ENCODE data around the gene SEMA5A. TPM values are rescaled to one million over a fixed set of nuclear protein-coding genes. Genes with fewer than 3 reads are reported as not detected.

Gene SEMA5A
- total and polyA plus RNA-seq, 4 experiments from 2014 or later, result 1.1 to 4.5 (median 2.4) TPM

DNA sequence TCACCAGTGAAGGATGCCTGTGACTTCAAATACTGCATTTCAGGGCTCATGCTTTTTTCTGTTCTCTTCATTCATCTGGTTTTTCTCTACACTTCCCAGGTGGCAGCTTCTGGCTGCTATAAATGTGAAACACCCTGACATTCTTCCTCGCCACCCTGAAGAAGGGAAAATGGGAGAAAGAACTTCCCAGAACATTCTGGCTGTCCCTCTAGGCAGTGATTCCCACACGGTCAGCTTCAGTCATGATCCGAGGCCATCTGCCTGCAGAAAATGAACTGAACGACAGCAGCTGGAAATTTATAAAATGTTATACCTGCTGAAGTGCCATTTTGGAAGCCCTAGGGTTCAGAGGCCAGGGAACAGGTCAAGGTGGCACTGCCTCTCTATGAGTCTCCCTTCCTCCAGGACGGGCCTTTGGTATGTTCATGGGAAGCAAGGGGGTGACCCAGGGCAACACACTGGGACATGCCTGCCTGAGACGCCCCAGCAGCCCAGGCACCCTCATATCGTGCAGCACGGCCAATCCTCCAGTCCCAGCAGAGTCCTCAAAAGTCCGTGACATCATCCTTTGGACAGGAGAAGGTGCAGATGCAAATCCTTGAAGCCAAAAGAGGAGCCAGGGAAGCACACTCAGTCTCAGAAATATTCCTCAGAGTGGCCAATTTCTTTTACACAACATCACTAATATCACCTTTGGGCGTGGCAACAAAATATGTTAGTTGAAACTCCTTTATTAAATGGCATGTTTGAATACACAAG is 107.1 kb downstream of the SEMA5A start:
- Mint-ChIP-seq H3K36me3 (peaks cover 0 to 5% of the 10 kb centered on the region in 2 donors), H3K27ac (no peak overlapping the region), H3K4me3 (no peak overlapping the region), H3K9me3 (peaks cover 2 to 20% (median 4%) of the 10 kb centered on the region in 8 donors), H3K4me1 (peaks cover 0 to 1% (median 0%) of the 10 kb centered on the region in 4 donors), H3K27me3 (peaks cover 0 to 1% of the 10 kb centered on the region in 2 donors)
- H3K9me3 ChIP-seq (ENCODE audit: control insufficient read depth in 1 of 2, low read length in 2 of 2), result no peaks in the 10 kb centered on the region
- DNase-seq, result no peak
- H3K4me3 ChIP-seq (ENCODE audit: low read length in 2 of 2), result no peak overlapping the region
- H3K36me3 ChIP-seq (ENCODE audit: insufficient read depth, low read length), result no peaks in the 10 kb centered on the region
- intact Hi-C loops (cut with micrococcal nuclease), result no loop called here
- no peaks in the 10 kb centered on the region for H3K27me3 ChIP-seq (ENCODE audit: insufficient read depth, low read length)
- ChIA-PET CTCF (ENCODE audit: partially characterized antibody) (no interaction called here), POLR2A (ENCODE audit: partially characterized antibody) (no interaction called here)
- H3K27ac ChIP-seq (ENCODE audit: low read depth, low read length), result no peak overlapping the region
- no peaks in the 10 kb centered on the region for H3K4me1 ChIP-seq (ENCODE audit: insufficient read depth, low read length)

DNA sequence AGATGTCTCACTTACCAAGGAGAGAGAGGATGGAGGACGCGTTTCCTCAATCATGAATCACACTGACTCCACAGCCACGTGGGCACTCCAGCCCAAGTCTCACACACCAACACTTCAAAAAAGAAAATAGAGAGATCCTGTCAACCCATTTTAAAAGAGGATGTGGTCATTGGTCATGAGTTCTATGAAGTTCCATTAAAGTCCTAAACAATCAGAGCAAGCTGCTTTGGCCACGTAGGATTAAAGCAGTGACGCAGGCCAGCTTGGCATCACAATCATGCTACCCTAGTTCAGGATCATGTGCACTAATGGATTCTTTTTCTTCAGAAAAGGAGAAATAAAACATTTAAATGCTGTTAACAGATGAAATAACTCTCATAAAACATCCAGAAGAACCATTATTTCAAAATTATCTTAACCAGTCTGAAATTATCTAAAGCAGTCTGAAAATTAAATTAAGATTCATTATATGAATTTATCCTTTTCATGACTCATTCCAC is 108.1 kb downstream of the SEMA5A start:
- H3K36me3 ChIP-seq (ENCODE audit: insufficient read depth, low read length), result no peaks in the 10 kb centered on the region
- peaks cover 0 to 20% (median 3%) of the 10 kb centered on the region in 8 donors for H3K9me3 Mint-ChIP-seq
- peaks cover 0 to 1% (median 0%) of the 10 kb centered on the region in 4 donors for H3K4me1 Mint-ChIP-seq
- no peak overlapping the region for H3K27ac ChIP-seq (ENCODE audit: low read depth, low read length)
- no peak overlapping the region for H3K27ac Mint-ChIP-seq
- H3K36me3 Mint-ChIP-seq, result peaks cover 0 to 5% of the 10 kb centered on the region in 2 donors
- peaks cover 0 to 1% of the 10 kb centered on the region in 2 donors for H3K27me3 Mint-ChIP-seq
- H3K9me3 ChIP-seq (ENCODE audit: control insufficient read depth in 1 of 2, low read length in 2 of 2), result no peaks in the 10 kb centered on the region
- ChIA-PET POLR2A (ENCODE audit: partially characterized antibody) (no interaction called here), CTCF (ENCODE audit: partially characterized antibody) (no interaction called here)
- no peak for DNase-seq
- intact Hi-C loops (cut with micrococcal nuclease), result no loop called here
- H3K4me3 Mint-ChIP-seq, result no peak overlapping the region
- H3K27me3 ChIP-seq (ENCODE audit: insufficient read depth, low read length), result no peaks in the 10 kb centered on the region
- no peaks in the 10 kb centered on the region for H3K4me1 ChIP-seq (ENCODE audit: insufficient read depth, low read length)
- no peak overlapping the region for H3K4me3 ChIP-seq (ENCODE audit: low read length in 2 of 2)

DNA sequence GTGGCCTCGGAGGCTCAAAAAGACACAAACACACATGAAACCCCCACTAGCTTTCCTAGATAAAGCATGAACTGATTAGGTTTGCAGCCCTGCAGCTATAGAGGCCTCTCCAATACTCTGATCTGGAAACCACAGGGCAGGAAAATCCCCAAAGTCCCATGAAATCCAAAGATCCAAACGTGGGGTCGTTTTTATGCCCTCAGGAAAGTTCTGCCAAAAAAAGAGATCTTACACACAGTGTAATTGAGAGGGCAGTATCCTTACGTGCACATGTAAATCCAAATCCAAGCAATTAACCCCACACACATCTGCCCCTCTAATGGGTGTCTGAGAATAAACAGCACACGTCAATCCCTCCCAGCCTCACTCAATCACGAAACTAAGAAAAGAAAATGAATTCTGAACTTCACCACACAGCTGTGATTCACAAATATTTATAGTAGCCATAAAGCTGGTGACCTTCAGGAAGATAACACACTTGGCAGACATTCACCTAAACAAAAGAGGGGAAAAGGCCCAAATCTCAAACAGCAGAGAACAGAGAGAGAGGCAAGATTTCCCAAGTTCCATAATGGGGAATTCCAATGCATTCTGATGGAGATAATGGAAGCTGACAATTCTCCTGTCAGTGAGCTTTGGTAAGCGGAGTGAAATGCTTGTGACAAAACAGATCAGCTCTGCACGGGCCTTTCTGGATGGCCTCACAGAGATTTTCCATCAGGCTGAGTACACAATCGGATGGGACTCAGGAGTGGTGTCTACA is 114.2 kb downstream of the SEMA5A start:
- no peak for DNase-seq
- no peak overlapping the region for H3K27ac ChIP-seq (ENCODE audit: low read depth, low read length)
- H3K9me3 Mint-ChIP-seq, result peaks cover 0 to 4% (median 0%) of the 10 kb centered on the region in 8 donors
- no peak overlapping the region for H3K4me3 ChIP-seq (ENCODE audit: low read length in 2 of 2)
- no peak overlapping the region for H3K4me3 Mint-ChIP-seq
- H3K27ac Mint-ChIP-seq, result no peak overlapping the region
- H3K27me3 Mint-ChIP-seq, result no peaks in the 10 kb centered on the region
- intact Hi-C loops (cut with micrococcal nuclease), result no loop called here
- no peaks in the 10 kb centered on the region for H3K4me1 Mint-ChIP-seq
- no peaks in the 10 kb centered on the region for H3K4me1 ChIP-seq (ENCODE audit: insufficient read depth, low read length)
- H3K9me3 ChIP-seq (ENCODE audit: control insufficient read depth in 1 of 2, low read length in 2 of 2), result no peaks in the 10 kb centered on the region
- H3K27me3 ChIP-seq (ENCODE audit: insufficient read depth, low read length), result no peaks in the 10 kb centered on the region
- no peaks in the 10 kb centered on the region for H3K36me3 ChIP-seq (ENCODE audit: insufficient read depth, low read length)
- H3K36me3 Mint-ChIP-seq, result peaks cover 0 to 2% of the 10 kb centered on the region in 2 donors
- ChIA-PET POLR2A (ENCODE audit: partially characterized antibody) (no interaction called here), CTCF (ENCODE audit: partially characterized antibody) (no interaction called here)

DNA sequence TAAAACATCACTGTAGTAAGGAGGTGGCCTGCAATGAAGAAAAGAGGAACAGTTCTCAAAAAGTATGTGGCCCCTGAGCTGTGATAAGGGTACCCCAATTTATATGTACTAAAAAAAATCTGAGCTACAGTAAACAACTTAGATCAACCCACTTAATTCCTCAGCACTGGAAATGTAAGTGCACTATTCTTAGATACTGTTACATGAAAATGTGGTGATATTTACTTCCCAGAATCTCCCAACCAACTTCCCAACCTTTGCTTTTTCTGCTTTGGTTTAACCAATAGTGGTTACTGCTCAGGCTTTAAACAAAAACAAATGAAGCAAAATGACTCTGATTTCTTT is 114.8 kb downstream of the SEMA5A start:
- Histone ChIP-seq H3K27ac (ENCODE audit: low read depth, low read length) (no peak overlapping the region), H3K4me1 (ENCODE audit: insufficient read depth, low read length) (no peaks in the 10 kb centered on the region), H3K36me3 (ENCODE audit: insufficient read depth, low read length) (no peaks in the 10 kb centered on the region), H3K4me3 (ENCODE audit: low read length in 2 of 2) (no peak overlapping the region), H3K27me3 (ENCODE audit: insufficient read depth, low read length) (no peaks in the 10 kb centered on the region), H3K9me3 (ENCODE audit: control insufficient read depth in 1 of 2, low read length in 2 of 2) (no peaks in the 10 kb centered on the region)
- Mint-ChIP-seq H3K27me3 (no peaks in the 10 kb centered on the region), H3K4me3 (no peak overlapping the region), H3K27ac (no peak overlapping the region), H3K4me1 (no peaks in the 10 kb centered on the region), H3K36me3 (peaks cover 0 to under 1% of the 10 kb centered on the region in 2 donors), H3K9me3 (peaks cover 0 to 2% (median 0%) of the 10 kb centered on the region in 8 donors)
- POLR2A ChIA-PET (ENCODE audit: partially characterized antibody), result no interaction called here
- DNase-seq, result no peak
- CTCF ChIA-PET (ENCODE audit: partially characterized antibody), result no interaction called here
- intact Hi-C loops (cut with micrococcal nuclease), result no loop called here

DNA sequence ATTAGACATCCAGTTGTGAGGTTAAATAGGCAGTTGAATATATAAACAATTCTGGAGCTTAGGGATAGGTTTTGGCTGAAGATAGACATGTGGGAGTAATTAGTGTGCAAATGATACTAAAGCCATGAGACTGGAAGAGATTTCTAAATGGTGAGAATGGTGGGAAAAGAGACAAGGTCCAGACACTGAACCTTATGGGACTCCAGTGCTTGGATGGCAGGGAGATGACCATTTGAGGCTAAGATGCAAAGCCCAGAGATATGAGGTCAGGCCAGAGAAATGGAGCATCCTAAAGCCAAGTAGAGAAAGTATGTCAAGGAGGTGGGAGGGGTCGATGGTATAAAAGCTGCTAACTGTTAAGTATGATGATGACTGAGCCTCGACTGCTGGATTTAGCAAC is 115.6 kb downstream of the SEMA5A start:
- CTCF ChIA-PET (ENCODE audit: partially characterized antibody), result no interaction called here
- Histone ChIP-seq H3K9me3 (ENCODE audit: control insufficient read depth in 1 of 2, low read length in 2 of 2) (no peaks in the 10 kb centered on the region), H3K4me1 (ENCODE audit: insufficient read depth, low read length) (no peaks in the 10 kb centered on the region), H3K36me3 (ENCODE audit: insufficient read depth, low read length) (no peaks in the 10 kb centered on the region), H3K27me3 (ENCODE audit: insufficient read depth, low read length) (no peaks in the 10 kb centered on the region), H3K4me3 (ENCODE audit: low read length in 2 of 2) (no peak overlapping the region), H3K27ac (ENCODE audit: low read depth, low read length) (no peak overlapping the region)
- Mint-ChIP-seq H3K9me3 (peaks cover 0 to under 1% (median 0%) of the 10 kb centered on the region in 8 donors), H3K36me3 (no peaks in the 10 kb centered on the region), H3K4me1 (no peaks in the 10 kb centered on the region), H3K27me3 (no peaks in the 10 kb centered on the region), H3K27ac (no peak overlapping the region), H3K4me3 (no peak overlapping the region)
- POLR2A ChIA-PET (ENCODE audit: partially characterized antibody), result no interaction called here
- intact Hi-C loops (cut with micrococcal nuclease), result no loop called here
- no peak for DNase-seq

DNA sequence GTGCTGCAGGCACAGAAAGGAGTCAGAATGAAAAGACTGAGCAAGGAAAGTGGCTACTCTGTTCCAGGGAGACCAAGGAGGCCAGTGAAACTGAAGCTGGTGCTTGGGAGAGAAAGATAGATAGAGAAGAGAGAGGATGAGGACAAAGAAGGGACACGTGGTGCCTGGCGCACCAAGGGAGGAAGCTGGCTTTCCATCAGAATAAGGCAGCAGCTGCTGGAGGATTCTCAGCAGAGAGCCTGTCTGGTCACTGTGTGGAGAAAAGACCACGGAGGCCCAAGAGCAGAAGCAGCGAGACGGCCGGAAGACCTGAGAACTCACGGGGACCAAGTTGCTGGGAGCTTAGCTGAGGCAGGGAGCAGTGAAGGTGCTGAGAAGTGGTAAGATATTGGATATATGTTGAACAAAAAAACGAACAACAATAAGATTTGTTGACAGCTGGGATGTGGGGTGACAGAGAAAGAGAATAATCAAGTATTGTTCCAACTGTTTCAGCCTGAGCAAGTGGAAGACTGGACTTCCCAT is 116.1 kb downstream of the SEMA5A start:
- Histone ChIP-seq H3K4me1 (ENCODE audit: insufficient read depth, low read length) (no peaks in the 10 kb centered on the region), H3K27me3 (ENCODE audit: insufficient read depth, low read length) (no peaks in the 10 kb centered on the region), H3K4me3 (ENCODE audit: low read length in 2 of 2) (no peak overlapping the region), H3K9me3 (ENCODE audit: control insufficient read depth in 1 of 2, low read length in 2 of 2) (no peaks in the 10 kb centered on the region), H3K36me3 (ENCODE audit: insufficient read depth, low read length) (no peaks in the 10 kb centered on the region), H3K27ac (ENCODE audit: low read depth, low read length) (no peak overlapping the region)
- H3K27ac Mint-ChIP-seq, result no peak overlapping the region
- peaks cover 0 to 3% (median 0%) of the 10 kb centered on the region in 8 donors for H3K9me3 Mint-ChIP-seq
- intact Hi-C loops (cut with micrococcal nuclease), result no loop called here
- no peak for DNase-seq
- H3K36me3 Mint-ChIP-seq, result no peaks in the 10 kb centered on the region
- POLR2A ChIA-PET (ENCODE audit: partially characterized antibody), result no interaction called here
- no peak overlapping the region for H3K4me3 Mint-ChIP-seq
- CTCF ChIA-PET (ENCODE audit: partially characterized antibody), result no interaction called here
- H3K27me3 Mint-ChIP-seq, result no peaks in the 10 kb centered on the region
- H3K4me1 Mint-ChIP-seq, result no peaks in the 10 kb centered on the region

DNA sequence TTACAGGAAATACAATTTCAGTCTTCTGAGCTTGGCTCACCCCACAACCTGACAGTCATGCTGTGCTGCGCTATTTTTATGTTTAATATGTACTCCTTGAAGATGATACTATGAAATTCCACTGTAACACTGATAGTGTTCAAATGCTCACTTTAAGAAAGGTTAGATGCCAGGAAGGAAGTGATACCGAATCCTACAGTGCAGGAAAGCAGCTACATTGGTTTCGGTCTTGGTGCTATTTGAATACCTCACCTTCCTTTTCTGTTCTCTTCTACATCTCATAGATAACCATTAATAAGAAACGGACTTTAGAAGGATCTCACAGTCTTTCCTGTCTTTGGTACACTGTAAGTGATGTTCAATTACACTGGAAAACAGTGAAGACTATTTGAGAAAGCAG is 117.6 kb downstream of the SEMA5A start:
- no peaks in the 10 kb centered on the region for H3K4me1 ChIP-seq (ENCODE audit: insufficient read depth, low read length)
- no peaks in the 10 kb centered on the region for H3K9me3 ChIP-seq (ENCODE audit: control insufficient read depth in 1 of 2, low read length in 2 of 2)
- no peak for DNase-seq
- Mint-ChIP-seq H3K4me1 (no peaks in the 10 kb centered on the region), H3K27me3 (no peaks in the 10 kb centered on the region), H3K4me3 (no peak overlapping the region), H3K27ac (no peak overlapping the region), H3K36me3 (no peaks in the 10 kb centered on the region), H3K9me3 (peaks cover 0 to 3% (median 0%) of the 10 kb centered on the region in 8 donors)
- CTCF ChIA-PET (ENCODE audit: partially characterized antibody), result no interaction called here
- POLR2A ChIA-PET (ENCODE audit: partially characterized antibody), result no interaction called here
- no peak overlapping the region for H3K4me3 ChIP-seq (ENCODE audit: low read length in 2 of 2)
- intact Hi-C loops (cut with micrococcal nuclease), result no loop called here
- no peaks in the 10 kb centered on the region for H3K36me3 ChIP-seq (ENCODE audit: insufficient read depth, low read length)
- no peaks in the 10 kb centered on the region for H3K27me3 ChIP-seq (ENCODE audit: insufficient read depth, low read length)
- H3K27ac ChIP-seq (ENCODE audit: low read depth, low read length), result no peak overlapping the region

Measured in CD4-positive, alpha-beta memory T cell (primary cell).